ENCODE data around the gene ZNF770. TPM values are rescaled to one million over a fixed set of nuclear protein-coding genes. Genes with fewer than 3 reads are reported as not detected.
"Not testable (repeated sequence)": the region's sequence is repeated elsewhere in the genome, so short reads cannot be mapped to it uniquely, and the experiment has no call there.

ZNF770 gene
- total RNA-seq, 1 experiment from 2014 or later = 15.7 TPM

GRCh38 chr15:34976743-34977142 is 11.3 kb downstream of the ZNF770 start:
- DNase-seq (ENCODE audit: low spot score) = no peak

GRCh38 chr15:34976073-34976472 is 12.0 kb downstream of the ZNF770 start:
- no peak for DNase-seq (ENCODE audit: low spot score)

- no peak for DNase-seq (ENCODE audit: low spot score)
Measured at GRCh38 chr15:34973512-34973911, 14.6 kb downstream of the ZNF770 start.

GRCh38 chr15:34970098-34970643 is 17.9 kb downstream of the ZNF770 start:
- DNase-seq (ENCODE audit: low spot score) = not testable (repeated sequence)

GRCh38 chr15:34969340-34970097 is 18.6 kb downstream of the ZNF770 start, which contains the start of gene AQR:
Gene AQR, minus strand, starts transcription at chr15:34969742. Its CDS starts 129 bp downstream, at chr15:34969613.
- peak; percentile 97 for DNase-seq (ENCODE audit: low spot score)

GRCh38 chr15:34964277-34964676 is 23.8 kb downstream of the ZNF770 start:
- no peak for DNase-seq (ENCODE audit: low spot score)

GRCh38 chr15:34953851-34954250 is 34.2 kb downstream of the ZNF770 start:
- DNase-seq (ENCODE audit: low spot score) = no peak

GRCh38 chr15:34952481-34952880 is 35.6 kb downstream of the ZNF770 start:
- no peak for DNase-seq (ENCODE audit: low spot score)

GRCh38 chr15:34951993-34952392 is 36.1 kb downstream of the ZNF770 start:
- DNase-seq (ENCODE audit: low spot score) = no peak

- DNase-seq (ENCODE audit: low spot score) = no peak
Measured at GRCh38 chr15:34944936-34945335, 43.2 kb downstream of the ZNF770 start.

- DNase-seq (ENCODE audit: low spot score) = no peak
Measured at GRCh38 chr15:34943711-34944110, 44.4 kb downstream of the ZNF770 start.

GRCh38 chr15:34943264-34943663 is 44.8 kb downstream of the ZNF770 start:
- not testable (repeated sequence) for DNase-seq (ENCODE audit: low spot score)

- DNase-seq (ENCODE audit: low spot score) = no peak
Measured at GRCh38 chr15:34942363-34942762, 45.7 kb downstream of the ZNF770 start.

GRCh38 chr15:34941831-34942230 is 46.3 kb downstream of the ZNF770 start:
- DNase-seq (ENCODE audit: low spot score) = no peak

GRCh38 chr15:34941185-34941698 is 46.8 kb downstream of the ZNF770 start:
- no peak for DNase-seq (ENCODE audit: low spot score)

- DNase-seq (ENCODE audit: low spot score) = no peak
Measured at GRCh38 chr15:34933432-34933975, 54.6 kb downstream of the ZNF770 start.

- DNase-seq (ENCODE audit: low spot score) = not testable (repeated sequence)
Measured at GRCh38 chr15:34928349-34928748, 59.7 kb downstream of the ZNF770 start.

Other genes with a start within 250 kb of the ZNF770 start
- not detected in 2 replicates for gene GJD2, start 233.3 kb downstream of the ZNF770 start, total RNA-seq (2014; rRNA removed; shearing (Covaris generic))
- gene ACTC1, start 192.7 kb downstream of the ZNF770 start, total RNA-seq (2014; rRNA removed; shearing (Covaris generic)) = 0.03 and 0.29 TPM in 2 replicates
- 23.8 and 29.3 TPM in 2 replicates for gene AQR, start 18.5 kb downstream of the ZNF770 start, total RNA-seq (2014; rRNA removed; shearing (Covaris generic))
- not detected in 2 replicates for gene NANOGP8, start 97.0 kb upstream of the ZNF770 start, total RNA-seq (2014; rRNA removed; shearing (Covaris generic))